Breast epithelium (tissue), 3 donors: Measurements from ENCODE around the gene GATAD2B.

ENCODE experiments used
- POLR2A ChIP-seq: fragments of 450-650 bp; IDR thresholded peaks from one replicate; pipeline ENCODE4 v1.6.1; 2016; ENCODE audit warnings: antibody characterized with exemption, mild to moderate bottlenecking, moderate library complexity
- POLR2AphosphoS5 ChIP-seq, 3 donors: sonication (generic); formaldehyde crosslinking; IDR thresholded peaks; one replicate each; pipeline ENCODE4 v1.6.1; 2017; ENCODE audit warnings: antibody characterized with exemption in 3 of 3
- TF ChIP-seq, protein P1 (sequence below), 3 donors: fragments of 450-650 bp; IDR thresholded peaks; one replicate each; pipeline ENCODE4 v1.5.1; 2016 to 2017; ENCODE audit warnings: antibody characterized with exemption in 3 of 3, mild to moderate bottlenecking in 3 of 3, moderate library complexity in 3 of 3

DNA sequence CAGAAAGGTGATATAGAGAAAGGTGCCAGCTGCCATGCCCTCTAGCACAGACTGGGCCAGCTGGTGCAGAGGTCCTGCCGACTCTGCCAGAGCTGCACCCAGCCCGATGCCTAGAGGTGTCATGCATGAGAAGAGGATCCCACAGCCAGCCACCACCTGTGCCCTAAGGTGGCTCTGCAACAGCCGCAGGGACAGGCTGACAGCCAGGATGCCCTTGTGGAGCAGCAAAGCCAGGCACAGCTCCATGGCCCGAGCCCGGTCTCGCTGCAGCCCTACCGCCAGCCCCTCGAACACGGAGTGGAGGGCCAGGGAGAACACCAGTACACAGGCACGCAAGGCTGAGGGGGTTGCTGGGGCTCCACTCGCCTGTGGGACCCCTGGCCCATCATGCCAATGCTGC lies 37.4 kb upstream of the GATAD2B start:
- TF ChIP-seq, protein P1, sequence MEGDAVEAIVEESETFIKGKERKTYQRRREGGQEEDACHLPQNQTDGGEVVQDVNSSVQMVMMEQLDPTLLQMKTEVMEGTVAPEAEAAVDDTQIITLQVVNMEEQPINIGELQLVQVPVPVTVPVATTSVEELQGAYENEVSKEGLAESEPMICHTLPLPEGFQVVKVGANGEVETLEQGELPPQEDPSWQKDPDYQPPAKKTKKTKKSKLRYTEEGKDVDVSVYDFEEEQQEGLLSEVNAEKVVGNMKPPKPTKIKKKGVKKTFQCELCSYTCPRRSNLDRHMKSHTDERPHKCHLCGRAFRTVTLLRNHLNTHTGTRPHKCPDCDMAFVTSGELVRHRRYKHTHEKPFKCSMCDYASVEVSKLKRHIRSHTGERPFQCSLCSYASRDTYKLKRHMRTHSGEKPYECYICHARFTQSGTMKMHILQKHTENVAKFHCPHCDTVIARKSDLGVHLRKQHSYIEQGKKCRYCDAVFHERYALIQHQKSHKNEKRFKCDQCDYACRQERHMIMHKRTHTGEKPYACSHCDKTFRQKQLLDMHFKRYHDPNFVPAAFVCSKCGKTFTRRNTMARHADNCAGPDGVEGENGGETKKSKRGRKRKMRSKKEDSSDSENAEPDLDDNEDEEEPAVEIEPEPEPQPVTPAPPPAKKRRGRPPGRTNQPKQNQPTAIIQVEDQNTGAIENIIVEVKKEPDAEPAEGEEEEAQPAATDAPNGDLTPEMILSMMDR (IDR thresholded peaks at IDR 0.05) = no peak
- TF ChIP-seq POLR2A (no peak), POLR2AphosphoS5 (IDR thresholded peaks at IDR 0.05) (no peak)
